H9 (cell line): ENCODE results near the gene CUBN. TPM values are rescaled to one million over a fixed set of nuclear protein-coding genes. Genes with fewer than 3 reads are reported as not detected.

Experiments used
- DNase-seq: peaks from one replicate; pipeline ENCODE4 v3.0.0-alpha.2; 2017
- H2AFZ ChIP-seq: one replicate; pipeline ENCODE4 v1.6.1; 2013; ENCODE audit warnings: mild to moderate bottlenecking, low read length, control low read depth, moderate library complexity
- H2AK5ac ChIP-seq: 2 replicates; pipeline ENCODE4 v1.6.1; 2013; ENCODE audit warnings: low read length, control low read depth, mixed read lengths; ENCODE audit not compliant: insufficient read length
- H2BK120ac ChIP-seq: one replicate; pipeline ENCODE4 v1.6.1; 2013; ENCODE audit warnings: low read depth, mild to moderate bottlenecking, low read length, control low read depth, inconsistent platforms; ENCODE audit not compliant: poor library complexity, severe bottlenecking
- H2BK12ac ChIP-seq: 2 replicates; pipeline ENCODE4 v1.6.1; 2013; ENCODE audit warnings: low read length, control low read depth, mixed read lengths, low read depth; ENCODE audit not compliant: insufficient read length
- H2BK15ac ChIP-seq: 2 replicates; pipeline ENCODE4 v1.6.1; 2013; ENCODE audit warnings: low read depth, low read length, control low read depth
- H2BK20ac ChIP-seq: one replicate; pipeline ENCODE4 v1.6.1; 2013; ENCODE audit warnings: low read depth, mild to moderate bottlenecking, low read length, control low read depth, inconsistent platforms; ENCODE audit not compliant: poor library complexity, severe bottlenecking
- H2BK5ac ChIP-seq: 2 replicates; pipeline ENCODE4 v1.6.1; 2013; ENCODE audit warnings: low read length, control low read depth, mixed read lengths; ENCODE audit not compliant: insufficient read length
- H3K14ac ChIP-seq: 2 replicates; pipeline ENCODE4 v1.6.1; 2013; ENCODE audit warnings: low read length, control low read depth; ENCODE audit not compliant: insufficient read depth
- H3K18ac ChIP-seq: 2 replicates; pipeline ENCODE4 v1.6.1; 2013; ENCODE audit warnings: low read depth, mild to moderate bottlenecking, mixed read lengths, low read length, control low read depth; ENCODE audit not compliant: insufficient read length
- H3K23ac ChIP-seq: 2 replicates; pipeline ENCODE4 v1.6.1; 2013; ENCODE audit warnings: low read length, control low read depth, mixed read lengths, low read depth; ENCODE audit not compliant: insufficient read length
- H3K23me2 ChIP-seq: 2 replicates; pipeline ENCODE4 v1.6.1; 2013; ENCODE audit warnings: low read depth, mild to moderate bottlenecking, mixed read lengths, low read length, control low read depth; ENCODE audit not compliant: insufficient read length, poor library complexity, severe bottlenecking
- H3K27ac ChIP-seq: 2 replicates; pipeline ENCODE4 v1.5.1; 2013; ENCODE audit warnings: low read length, control low read depth, mixed read lengths, low read depth; ENCODE audit not compliant: insufficient read length
- H3K27me3 ChIP-seq: 2 replicates; pipeline ENCODE4 v1.6.1; 2013; ENCODE audit warnings: low read length, control low read depth, inconsistent platforms; ENCODE audit not compliant: insufficient read depth
- H3K4ac ChIP-seq: 2 replicates; pipeline ENCODE4 v1.6.1; 2013; ENCODE audit warnings: low read depth, mild to moderate bottlenecking, control low read depth, inconsistent platforms, low read length, moderate library complexity
- H3K4me1 ChIP-seq: 2 replicates; pipeline ENCODE4 v1.6.1; 2013; ENCODE audit warnings: low read length, control low read depth, inconsistent platforms; ENCODE audit not compliant: insufficient read depth
- H3K4me2 ChIP-seq: 2 replicates; pipeline ENCODE4 v1.6.1; 2013; ENCODE audit warnings: low read length, control low read depth, mixed read lengths; ENCODE audit not compliant: insufficient read length, insufficient read depth
- H3K56ac ChIP-seq: 2 replicates; pipeline ENCODE4 v1.6.1; 2013; ENCODE audit warnings: low read depth, mild to moderate bottlenecking, mixed read lengths, low read length, control low read depth; ENCODE audit not compliant: insufficient read length
- H3K79me1 ChIP-seq: 2 replicates; pipeline ENCODE4 v1.6.1; 2013; ENCODE audit warnings: low read depth, mild to moderate bottlenecking, moderate library complexity, low read length, control low read depth, inconsistent platforms; ENCODE audit not compliant: insufficient read depth, poor library complexity, severe bottlenecking
- H3K79me2 ChIP-seq: 2 replicates; pipeline ENCODE4 v1.6.1; 2013; ENCODE audit warnings: low read length, control low read depth, inconsistent platforms; ENCODE audit not compliant: insufficient read depth
- H3K9ac ChIP-seq: 2 replicates; pipeline ENCODE4 v1.6.1; 2013; ENCODE audit warnings: low read length, control low read depth, mixed read lengths; ENCODE audit not compliant: insufficient read length; ENCODE audit errors: extremely low read depth
- H3K9me3 ChIP-seq: one replicate; pipeline ENCODE4 v1.6.1; 2013; ENCODE audit warnings: low read depth, low read length, inconsistent platforms; ENCODE audit not compliant: control insufficient read depth
- H3T11ph ChIP-seq: one replicate; pipeline ENCODE4 v1.6.1; 2013; ENCODE audit warnings: mild to moderate bottlenecking, low read length, control low read depth, inconsistent platforms
- H4K20me1 ChIP-seq: one replicate; pipeline ENCODE4 v1.6.1; 2013; ENCODE audit not compliant: control insufficient read depth, insufficient read length, insufficient read depth
- H4K5ac ChIP-seq: 2 replicates; pipeline ENCODE4 v1.6.1; 2013; ENCODE audit warnings: low read depth, mild to moderate bottlenecking, mixed read lengths, low read length, control low read depth; ENCODE audit not compliant: insufficient read length
- H4K8ac ChIP-seq: replicated peaks from 2 replicates; pipeline ENCODE4 v1.6.1; 2013; ENCODE audit warnings: low read length, control low read depth, mixed read lengths, low read depth; ENCODE audit not compliant: insufficient read length
- H4K91ac ChIP-seq: 2 replicates; pipeline ENCODE4 v1.6.1; 2013; ENCODE audit warnings: low read depth, mild to moderate bottlenecking, moderate library complexity, mixed read lengths, low read length, control low read depth; ENCODE audit not compliant: insufficient read length
- H3K27ac Mint-ChIP-seq, 3 experiments: 2 replicates in 2 of 3; 3 replicates in 1 of 3; pipeline ENCODE4 v1.8.0; 2020 to 2021; ENCODE audit warnings: mixed read lengths in 3 of 3, mild to moderate bottlenecking in 1 of 3, moderate library complexity in 1 of 3
- H3K27me3 Mint-ChIP-seq: 2 replicates; pipeline ENCODE4 v1.8.0; 2021; ENCODE audit warnings: low read depth, mild to moderate bottlenecking, moderate library complexity, mixed read lengths
- H3K36me3 Mint-ChIP-seq, 3 experiments: 2 replicates in 2 of 3; 3 replicates in 1 of 3; pipeline ENCODE4 v1.8.0; 2020 to 2021; ENCODE audit warnings: low read depth in 3 of 3, mixed read lengths in 3 of 3; ENCODE audit not compliant: insufficient read depth in 1 of 3
- H3K4me1 Mint-ChIP-seq, 2 experiments: 2 replicates each; pipeline ENCODE4 v1.8.0; 2020; ENCODE audit warnings: mixed read lengths in 2 of 2
- H3K4me3 Mint-ChIP-seq, 2 experiments: 2 replicates in 1 of 2; 3 replicates in 1 of 2; pipeline ENCODE4 v1.8.0; 2020 to 2021; ENCODE audit warnings: mild to moderate bottlenecking in 2 of 2, mixed read lengths in 2 of 2, moderate library complexity in 1 of 2
- H3K9me3 Mint-ChIP-seq, 2 experiments: 2 replicates in 1 of 2; 3 replicates in 1 of 2; pipeline ENCODE4 v1.8.0; 2020; ENCODE audit warnings: mild to moderate bottlenecking in 2 of 2, mixed read lengths in 2 of 2, moderate library complexity in 1 of 2
- CTCF ChIP-seq: fragments of 200-600 bp; sonication (generic); conservative IDR thresholded peaks from 3 replicates; pipeline ENCODE4 v1.8.0; 2021; ENCODE audit warnings: antibody characterized with exemption, mild to moderate bottlenecking
- WGBS: extraction: QIAGEN DNeasy Blood & Tissue Kit; methylation state at CpG from one replicate; pipeline ENCODE4 v1.1.7; 2013; ENCODE audit warnings: missing lambda C conversion rate, low lambda C conversion rate, mixed read lengths; ENCODE audit not compliant: insufficient read length; ENCODE audit errors: extremely low coverage; 5-methylcytosine and 5-hydroxymethylcytosine counted together
- total RNA-seq: library from RNA; stranded (reverse); gene quantifications from 2 replicates; pipeline ENCODE4 v1.2.1, GENCODE V29; 2021

Gene CUBN
- total RNA-seq, 1 experiment from 2014 or later: 0.26 TPM

GRCh38 chr10:16965740-16966447, 163.7 kb downstream of the CUBN start:
- H3K4ac ChIP-seq: no peak overlapping the region
- Mint-ChIP-seq H3K27me3 (no peaks in the 10 kb centered on the region; the same call in 1 of the 2 replicates), H3K4me1 (peaks cover 26 to 31% of the 10 kb centered on the region in 2 experiments), H3K36me3 (no peaks in the 10 kb centered on the region; a peak in 1 of 7 replicates), H3K9me3 (no peaks in the 10 kb centered on the region), H3K4me3 (no peak overlapping the region; a peak in 1 of 5 replicates), H3K27ac (no peak overlapping the region)
- no peak overlapping the region for H3K18ac ChIP-seq
- H3K23me2 ChIP-seq: no peaks in the 10 kb centered on the region
- no peak overlapping the region for H3K9ac ChIP-seq
- no peaks in the 10 kb centered on the region for H4K20me1 ChIP-seq
- peak; percentile 35 for DNase-seq
- no peaks in the 10 kb centered on the region for H3K27me3 ChIP-seq
- no peak overlapping the region for H3K27ac ChIP-seq
- H3K4me1 ChIP-seq: peaks cover 6% of the 10 kb centered on the region
- H4K8ac ChIP-seq: no peak overlapping the region
- no peak overlapping the region for H3T11ph ChIP-seq
- no peak overlapping the region for H3K23ac ChIP-seq
- H3K56ac ChIP-seq: no peak overlapping the region
- no peak overlapping the region for H4K91ac ChIP-seq
- no peak overlapping the region for H2BK120ac ChIP-seq
- WGBS: no CpG with 5 or more reads among the region's 8 CpGs
- no peaks in the 10 kb centered on the region for H3K79me1 ChIP-seq
- no peak overlapping the region for H2BK5ac ChIP-seq
- H2BK12ac ChIP-seq: no peak overlapping the region
- no peak overlapping the region for H2BK20ac ChIP-seq
- no peaks in the 10 kb centered on the region for H3K79me2 ChIP-seq
- no peak for TF ChIP-seq CTCF
- no peaks in the 10 kb centered on the region for H3K9me3 ChIP-seq
- no peak overlapping the region for H3K14ac ChIP-seq
- no peak overlapping the region for H2AK5ac ChIP-seq
- H3K4me2 ChIP-seq: no peak overlapping the region
- H2AFZ ChIP-seq: no peak overlapping the region
- no peak overlapping the region for H2BK15ac ChIP-seq
- H4K5ac ChIP-seq: no peak overlapping the region
